Amygdala (tissue), 56 donors: ENCODE data around the gene CHMP3.
"Not testable (repeated sequence)": the region's sequence is repeated elsewhere in the genome, so short reads cannot be mapped to it uniquely, and the experiment has no call there.

Experiments used
- DNase-seq, 56 donors: peaks; one replicate each; lab custom pipeline; 2025; lab: John Stamatoyannopoulos, UW

The CHMP3 gene

DNA sequence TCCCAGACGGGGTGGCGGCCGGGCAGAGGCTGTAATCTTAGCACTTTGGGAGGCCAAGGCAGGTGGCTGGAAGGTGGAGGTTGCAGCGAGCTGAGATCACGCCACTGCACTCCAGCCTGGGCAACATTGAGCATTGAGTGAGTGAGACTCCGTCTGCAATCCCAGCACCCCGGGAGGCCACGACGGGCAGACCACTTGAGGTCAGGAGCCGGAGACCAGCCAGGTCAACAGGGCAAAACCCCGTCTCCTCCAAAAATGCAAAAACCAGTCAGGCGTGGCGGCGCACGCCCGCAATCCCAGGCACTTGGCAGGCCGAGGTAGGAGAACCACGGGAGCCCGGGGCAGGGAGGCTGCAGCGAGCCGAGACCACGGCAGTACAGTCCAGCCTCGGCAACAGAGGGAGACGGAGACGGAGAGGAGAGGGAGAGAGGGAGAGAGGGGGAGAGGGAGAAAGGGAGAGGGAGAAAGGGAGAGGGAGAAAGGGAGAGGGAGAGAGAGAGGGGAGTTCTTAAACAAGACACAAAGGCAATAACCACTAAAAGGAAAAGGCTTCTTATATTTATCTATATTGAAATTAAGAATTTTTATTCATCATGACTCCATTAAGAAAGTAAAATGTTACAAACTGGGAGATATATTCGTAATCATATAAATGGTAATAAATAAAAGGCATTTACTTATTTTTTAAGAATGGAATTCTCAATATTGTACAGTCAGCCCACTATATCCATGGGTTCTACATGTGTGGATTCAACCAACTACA lies 13.1 kb downstream of the CHMP3 start:
- DNase-seq: not testable (repeated sequence)

DNA sequence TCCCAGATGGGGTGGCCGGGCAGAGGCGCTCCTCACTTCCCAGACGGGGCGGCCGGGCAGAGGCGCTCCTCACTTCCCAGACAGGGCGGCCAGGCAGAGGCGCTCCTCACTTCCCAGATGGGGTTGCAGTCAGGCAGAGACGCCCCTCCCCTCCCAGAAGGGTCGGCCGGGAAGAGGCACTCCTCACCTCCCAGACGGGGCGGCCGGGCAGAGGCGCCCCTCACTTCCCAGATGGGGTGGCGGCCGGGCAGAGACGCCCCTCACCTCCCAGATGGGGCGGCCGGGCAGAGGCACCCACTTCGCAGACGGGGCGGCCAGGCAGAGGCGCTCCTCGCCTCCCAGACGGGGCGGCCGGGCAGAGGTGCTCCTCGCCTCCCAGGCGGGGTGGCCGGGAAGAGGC lies 13.8 kb downstream of the CHMP3 start:
- not testable (repeated sequence) for DNase-seq

DNA sequence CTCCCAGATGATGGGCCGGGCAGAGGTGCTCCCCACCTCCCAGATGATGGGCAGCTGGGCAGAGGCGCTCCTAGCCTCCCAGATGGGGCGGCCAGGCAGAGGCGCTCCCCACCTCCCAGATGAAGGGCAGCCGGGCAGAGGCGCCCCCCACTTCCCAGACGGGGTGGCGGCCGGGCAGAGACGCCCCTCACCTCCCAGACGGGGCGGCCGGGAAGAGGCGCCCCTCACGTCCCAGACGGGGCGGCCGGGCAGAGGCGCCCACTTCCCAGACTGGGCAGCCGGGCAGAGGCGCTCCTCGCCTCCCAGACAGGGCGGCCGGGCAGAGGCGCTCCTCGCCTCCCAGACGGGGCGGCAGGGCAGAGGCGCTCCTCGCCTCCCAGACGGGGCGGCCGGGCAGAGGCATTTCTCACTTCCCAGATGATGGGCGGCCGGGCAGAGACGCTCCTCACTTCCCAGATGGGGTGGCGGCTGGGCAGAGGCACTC lies 14.3 kb downstream of the CHMP3 start:
- DNase-seq: not testable (repeated sequence)

DNA sequence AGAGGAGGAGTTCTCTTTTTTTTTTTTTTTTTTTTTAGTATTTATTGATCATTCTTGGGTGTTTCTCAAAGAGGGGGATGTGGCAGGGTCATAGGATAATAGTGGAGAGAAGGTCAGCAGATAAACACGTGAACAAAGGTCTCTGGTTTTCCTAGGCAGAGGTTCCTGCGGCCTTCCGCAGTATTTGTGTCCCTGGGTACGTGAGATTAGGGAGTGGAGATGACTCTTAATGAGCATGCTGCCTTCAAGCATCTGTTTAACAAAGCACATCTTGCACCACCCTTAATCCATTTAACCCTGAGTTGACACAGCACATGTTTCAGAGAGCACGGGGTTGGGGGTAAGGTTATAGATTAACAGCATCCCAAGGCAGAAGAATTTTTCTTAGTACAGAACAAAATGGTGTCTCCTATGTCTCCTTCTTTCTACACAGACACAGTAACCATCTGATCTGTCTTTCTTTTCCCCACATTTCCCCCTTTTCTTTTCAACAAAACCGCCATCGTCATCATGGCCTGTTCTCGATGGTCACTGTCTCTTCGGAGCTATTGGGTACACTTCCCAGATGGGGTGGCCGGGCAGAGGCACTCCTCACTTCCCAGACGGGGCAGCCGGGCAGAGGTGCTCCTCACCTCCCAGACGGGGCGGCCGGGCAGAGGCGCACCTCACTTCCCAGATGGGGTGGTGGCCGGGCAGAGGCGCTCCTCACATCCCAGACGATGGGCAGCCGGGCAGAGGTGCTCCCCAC lies 14.9 kb downstream of the CHMP3 start:
- DNase-seq: not testable (repeated sequence)

DNA sequence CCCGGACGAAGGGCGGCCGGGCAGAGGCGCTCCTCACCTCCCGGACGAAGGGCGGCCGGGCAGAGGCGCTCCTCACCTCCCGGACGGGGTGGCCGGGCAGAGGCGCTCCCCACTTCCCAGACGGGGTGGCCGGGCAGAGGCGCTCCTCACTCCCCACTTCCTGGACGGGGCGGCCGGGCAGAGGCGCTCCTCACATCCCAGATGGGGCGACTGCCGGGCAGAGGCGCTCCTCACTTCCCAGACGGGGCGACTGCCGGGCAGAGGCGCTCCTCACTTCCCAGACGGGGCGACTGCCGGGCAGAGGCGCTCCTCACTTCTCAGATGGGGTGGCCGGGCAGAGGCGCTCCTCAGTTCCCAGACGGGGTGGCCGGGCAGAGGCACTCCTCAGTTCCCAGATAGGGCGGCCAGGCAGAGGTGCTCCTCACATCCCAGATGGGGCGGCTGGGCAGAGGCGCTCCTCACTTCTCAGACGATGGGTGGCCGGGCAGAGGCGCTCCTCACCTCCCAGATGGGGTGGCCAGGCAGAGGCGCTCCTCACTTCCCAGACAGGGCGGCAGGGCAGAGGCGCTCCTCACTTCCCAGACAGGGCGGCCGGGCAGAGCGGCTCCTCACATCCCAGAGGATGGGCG lies 17.8 kb downstream of the CHMP3 start:
- DNase-seq: not testable (repeated sequence)

DNA sequence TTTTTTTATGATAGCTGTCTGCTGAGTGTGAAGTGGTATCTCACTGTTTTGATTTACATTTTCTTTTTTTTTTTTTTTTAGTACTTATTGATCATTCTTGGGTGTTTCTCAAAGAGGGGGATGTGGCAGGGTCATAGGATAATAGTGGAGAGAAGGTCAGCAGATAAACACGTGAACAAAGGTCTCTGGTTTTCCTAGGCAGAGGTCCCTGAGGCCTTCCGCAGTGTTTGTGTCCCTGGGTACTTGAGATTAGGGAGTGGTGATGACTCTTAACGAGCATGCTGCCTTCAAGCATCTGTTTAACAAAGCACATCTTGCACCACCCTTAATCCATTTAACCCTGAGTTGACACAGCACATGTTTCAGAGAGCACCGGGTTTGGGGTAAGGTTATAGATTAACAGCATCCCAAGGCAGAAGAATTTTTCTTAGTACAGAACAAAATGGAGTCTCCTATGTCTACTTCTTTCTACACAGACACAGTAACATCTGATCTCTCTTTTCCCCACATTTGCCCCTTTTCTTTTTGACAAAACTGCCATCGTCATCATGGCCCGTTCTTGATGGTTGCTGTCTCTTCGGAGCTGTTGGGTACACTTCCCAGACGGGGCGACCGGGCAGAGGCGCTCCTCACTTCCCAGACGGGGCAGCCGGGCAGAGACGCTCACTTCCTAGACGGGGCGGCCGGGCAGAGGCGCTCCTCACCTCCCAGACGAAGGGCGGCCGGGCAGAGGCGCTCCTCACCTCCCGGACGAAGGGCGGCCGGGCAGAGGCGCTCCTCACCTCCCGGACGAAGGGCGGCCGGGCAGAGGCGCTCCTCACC lies 18.8 kb downstream of the CHMP3 start:
- not testable (repeated sequence) for DNase-seq

DNA sequence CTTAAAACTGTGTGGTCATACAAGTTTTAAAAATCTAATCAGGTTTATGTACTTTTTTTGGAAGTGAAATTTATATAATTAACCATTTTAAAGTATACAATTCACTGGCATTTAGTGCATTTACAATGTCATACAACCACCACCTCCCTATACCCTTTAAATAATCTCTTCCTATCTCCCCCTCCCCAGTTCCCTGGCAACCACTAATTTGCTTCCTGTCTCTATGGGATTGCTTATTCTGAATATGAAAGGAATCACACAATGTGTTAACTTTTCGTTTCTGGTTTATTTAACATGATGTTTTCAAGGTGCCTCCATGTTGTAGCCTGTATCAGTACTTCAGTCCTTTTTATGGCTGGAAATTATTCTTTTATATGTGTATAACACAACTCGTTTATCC lies 19.4 kb downstream of the CHMP3 start:
- DNase-seq: no peak

DNA sequence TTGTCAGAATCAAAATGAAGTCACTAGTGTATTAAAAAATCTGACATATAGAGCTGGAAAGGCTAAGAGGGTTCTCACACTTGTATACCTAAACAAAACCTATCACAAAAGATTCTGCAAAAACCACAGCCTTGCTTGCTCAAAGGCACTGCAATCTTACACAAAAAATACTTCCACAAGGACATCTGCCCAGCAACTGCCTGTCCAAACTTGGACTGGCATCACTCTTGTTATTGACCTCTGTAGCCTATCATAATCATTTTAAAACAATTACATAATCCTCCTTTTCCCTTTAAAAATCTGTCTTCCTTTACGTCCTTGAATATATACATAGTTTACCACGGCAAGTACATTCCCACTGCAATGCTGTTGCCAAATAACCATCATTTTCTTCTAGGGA lies 19.9 kb downstream of the CHMP3 start:
- DNase-seq: no peak

DNA sequence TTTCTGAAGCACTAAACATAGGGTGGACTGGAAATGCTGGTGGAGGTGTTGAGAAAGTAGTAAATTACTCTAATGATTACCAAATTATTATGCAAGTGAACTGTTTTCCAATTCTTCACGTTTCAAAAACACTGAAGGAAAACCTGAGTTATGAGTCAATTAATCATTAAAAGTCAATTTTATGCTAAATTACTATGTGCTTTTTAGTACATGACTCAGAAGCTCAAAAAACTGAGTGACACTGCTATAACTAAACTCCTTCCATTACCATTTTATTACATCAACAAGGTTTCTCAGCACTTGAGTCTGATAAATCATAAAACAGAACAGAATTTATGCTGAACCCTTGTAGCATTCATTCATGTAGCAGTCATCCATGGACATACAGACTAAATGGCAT lies 20.4 kb downstream of the CHMP3 start:
- DNase-seq: no peak

DNA sequence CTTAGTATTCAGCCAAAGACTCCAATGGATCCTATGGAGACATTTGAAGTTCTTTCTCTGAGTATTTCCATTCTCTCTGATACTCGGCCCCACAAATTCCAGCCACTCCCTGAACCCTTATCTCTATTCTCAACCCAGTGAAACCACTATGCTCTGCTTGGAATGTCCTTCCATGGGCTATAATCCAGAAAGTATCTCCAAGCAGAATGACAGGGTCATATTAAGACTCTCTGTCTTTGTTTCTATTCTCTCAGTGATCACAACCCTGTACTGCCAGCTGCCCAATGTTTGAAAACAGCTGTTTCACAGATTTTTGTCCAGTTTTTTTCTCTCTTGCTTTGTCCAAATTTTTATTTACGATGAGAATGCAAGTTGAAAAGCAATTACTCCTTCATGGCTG lies 21.9 kb downstream of the CHMP3 start:
- DNase-seq: no peak

DNA sequence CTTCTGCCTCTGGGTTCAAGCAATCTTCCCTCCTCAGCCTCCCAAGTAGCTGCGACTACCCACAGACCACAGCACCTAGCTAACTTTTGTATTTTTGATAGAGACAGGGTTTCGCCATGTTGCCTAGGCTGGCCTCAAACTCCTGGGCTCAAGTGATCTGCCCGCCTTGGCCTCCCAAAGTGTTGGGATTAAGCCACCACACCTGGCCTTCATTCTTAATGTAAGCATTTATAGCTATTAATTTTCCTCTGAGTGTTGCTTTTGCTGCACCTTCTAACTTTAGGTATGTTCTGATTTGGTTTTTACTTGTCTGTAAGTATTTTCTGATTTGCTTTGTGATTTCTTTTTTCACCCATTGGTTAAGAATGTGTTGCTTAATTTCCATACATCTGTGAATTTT lies 29.7 kb downstream of the CHMP3 start:
- no peak for DNase-seq

DNA sequence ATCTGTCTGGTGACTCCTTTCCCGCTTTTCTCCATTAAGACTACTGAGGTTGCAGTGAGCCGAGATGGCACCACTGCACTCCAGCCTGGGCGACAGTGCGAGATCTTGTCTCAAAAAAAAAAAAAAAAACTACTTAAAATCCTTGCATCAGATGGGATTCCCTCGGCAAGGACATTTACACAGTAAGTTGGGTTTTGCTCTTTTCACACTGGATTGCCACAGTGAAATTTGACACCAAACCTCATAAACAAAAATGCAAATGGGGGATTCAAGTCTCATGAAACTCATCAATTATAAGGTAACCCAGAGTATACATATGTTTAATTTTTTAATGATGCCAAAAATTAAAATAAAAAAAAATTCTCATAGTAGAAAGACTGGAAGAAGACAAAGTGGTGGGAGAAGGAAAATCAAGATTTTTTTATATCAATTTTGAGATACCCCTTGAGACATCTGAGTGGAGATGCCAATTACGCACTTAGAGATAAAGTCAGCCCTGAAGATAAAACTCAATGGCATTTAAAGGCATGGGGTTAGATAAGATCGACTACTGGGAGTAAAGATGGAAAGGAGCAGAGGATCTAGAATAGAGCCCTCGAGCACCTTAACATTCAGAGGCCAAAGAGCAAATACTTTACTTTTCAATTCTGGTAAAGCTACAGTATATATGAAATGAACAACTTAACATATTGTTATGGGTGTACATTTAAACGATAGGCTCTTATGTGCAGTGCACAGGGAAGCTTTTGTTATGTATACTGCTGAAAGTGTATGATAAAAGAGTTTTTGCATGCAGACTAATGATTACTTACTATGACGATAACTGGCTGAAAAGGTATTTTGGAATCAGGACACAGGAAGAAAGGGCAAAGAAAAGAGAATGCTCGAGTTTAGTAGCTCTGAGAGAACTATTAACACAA lies 37.6 kb downstream of the CHMP3 start:
- DNase-seq: no peak

DNA sequence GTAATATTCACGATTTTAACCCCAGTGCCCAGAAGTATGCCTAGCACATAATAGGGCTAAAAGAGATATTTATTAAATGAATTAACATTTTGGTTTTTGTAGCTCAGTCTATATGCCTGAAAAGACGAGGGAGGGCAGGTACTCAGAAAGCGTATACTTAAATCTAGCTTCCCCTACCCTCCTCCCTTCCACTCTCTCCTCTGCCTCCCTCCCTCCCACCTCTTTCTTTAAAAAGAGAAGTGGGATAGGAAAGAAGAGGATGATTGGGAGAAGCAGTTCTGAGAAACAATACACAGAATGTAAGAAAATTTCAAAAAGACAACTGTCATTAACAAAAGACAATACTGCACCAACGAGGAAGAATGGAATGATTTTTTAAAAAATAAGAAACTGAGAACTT lies 39.8 kb downstream of the CHMP3 start:
- DNase-seq: no peak

DNA sequence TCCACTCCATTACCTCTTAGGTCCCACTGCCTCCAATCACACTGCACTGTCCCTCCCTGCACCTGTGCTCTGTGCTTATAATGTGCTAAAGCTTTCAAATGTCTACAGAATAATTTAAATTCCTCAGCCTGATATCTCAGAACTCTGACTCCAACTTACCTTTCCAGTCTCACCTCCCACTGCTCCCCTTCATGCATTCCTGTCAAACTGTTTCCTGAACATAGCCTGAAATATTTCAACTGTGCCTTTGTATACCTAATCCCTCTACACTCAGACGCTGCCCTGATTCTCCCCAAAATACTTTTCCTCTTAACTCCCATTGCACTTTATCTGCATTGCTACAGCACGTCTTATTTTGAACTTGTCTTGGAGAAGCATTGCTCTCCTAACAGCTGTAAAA lies 40.5 kb downstream of the CHMP3 start:
- DNase-seq: no peak

DNA sequence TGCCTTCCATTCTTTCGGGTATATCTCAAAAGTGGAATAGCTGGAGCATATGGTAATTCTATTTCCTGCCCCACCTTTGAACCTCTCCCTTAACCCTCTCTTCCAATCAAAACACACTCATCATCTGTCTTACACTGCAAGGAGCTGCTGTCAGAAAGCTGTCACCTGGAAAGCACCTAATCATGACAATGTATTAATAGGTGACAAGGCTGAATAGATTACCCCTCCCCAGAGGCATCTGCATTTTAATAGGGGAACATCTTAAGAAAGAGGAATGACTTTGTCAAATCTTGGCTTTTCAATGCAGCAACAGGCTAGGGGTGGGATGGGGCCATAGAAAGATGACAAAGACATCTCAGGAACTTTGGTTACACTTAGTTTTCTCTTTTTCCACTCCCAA lies 41.3 kb downstream of the CHMP3 start:
- DNase-seq: no peak

DNA sequence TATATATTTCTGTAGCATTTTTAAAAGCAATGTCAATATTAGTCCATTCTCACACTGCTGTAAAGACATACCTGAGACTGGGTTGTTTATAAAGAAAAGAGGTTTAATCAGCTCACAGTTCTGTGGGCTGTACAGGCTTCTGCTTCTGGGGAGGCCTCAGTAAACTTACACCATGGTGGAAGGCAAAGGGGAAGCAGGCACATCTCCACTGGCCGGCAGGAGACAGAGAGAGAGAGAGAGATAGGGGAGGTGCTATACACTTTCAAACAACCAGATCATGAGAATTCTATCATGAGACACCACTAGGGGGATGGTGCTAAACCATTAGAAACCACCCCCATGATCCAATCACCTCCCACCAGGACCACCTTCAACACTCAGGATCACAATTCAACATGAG lies 43.1 kb downstream of the CHMP3 start:
- no peak for DNase-seq

DNA sequence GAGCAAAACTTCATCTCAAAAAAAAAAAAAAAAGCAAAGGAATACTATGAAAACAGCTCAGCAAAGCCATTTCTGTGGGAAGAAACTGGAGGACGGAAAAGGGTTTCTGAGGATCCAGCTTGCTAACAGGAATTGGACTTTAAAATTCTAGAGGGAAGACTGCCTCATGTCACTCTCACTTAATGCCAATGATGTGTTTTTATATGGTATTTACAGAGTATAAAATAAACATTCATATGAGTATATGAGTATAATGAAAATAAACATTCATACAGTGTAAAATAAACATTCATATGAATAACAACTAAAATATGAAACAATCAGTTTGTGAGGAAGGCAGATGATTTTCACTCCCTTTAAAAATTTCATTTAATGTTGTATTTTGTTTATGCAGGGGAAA lies 43.9 kb downstream of the CHMP3 start:
- no peak for DNase-seq

DNA sequence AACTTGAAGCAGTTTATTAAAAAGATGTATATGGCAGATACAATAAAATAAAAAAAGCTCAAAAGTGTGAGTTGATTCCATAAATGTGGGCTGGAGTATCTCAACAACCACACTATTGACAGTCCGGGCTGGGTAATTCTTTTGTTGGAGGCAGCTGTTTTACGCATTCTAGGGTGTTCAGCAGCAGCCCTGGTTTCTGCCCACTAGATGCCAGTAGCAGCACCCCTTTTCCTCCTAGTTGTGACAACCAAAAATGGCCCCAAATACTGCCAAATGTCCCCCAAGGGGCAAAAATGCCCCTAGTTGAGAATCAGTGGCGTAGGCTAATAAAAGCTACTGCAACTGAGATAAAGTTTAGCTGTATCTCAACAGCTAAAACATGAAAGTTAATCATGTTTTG lies 44.8 kb downstream of the CHMP3 start:
- peak in 36 of 56 donors; percentile 1 to 63 (median 16) for DNase-seq

DNA sequence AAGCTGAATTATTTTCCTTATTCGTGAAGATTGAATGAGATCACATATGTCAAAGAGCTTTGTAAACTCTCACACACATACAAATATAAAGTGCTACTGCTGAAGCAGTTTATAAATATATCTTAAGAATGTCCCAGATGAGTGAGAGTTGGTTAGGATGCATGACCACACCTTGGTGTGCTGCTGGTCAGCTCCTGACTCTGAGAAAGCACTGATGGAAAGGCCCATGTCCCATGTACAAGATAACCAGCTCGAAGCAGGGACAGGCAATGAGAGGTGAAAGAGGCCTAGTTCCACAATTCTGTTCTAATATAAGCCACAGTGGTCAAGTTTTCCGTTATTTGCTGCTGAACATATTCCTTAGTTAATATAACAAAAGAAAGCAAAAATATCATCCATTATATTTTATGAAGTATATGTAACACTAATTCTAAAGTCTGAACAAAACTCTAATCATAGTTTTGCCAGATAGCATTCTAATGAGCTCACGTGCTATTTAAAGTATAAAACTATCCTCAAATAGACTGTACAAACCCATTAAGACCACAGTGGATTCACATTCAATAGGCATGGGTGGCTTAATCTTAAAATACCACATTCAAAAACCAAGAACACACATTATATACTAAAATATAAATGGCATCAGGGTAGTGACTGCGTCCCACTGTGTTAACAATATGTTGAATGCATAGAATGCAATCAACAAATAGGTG lies 49.1 kb downstream of the CHMP3 start:
- no peak for DNase-seq
